Breast epithelium (tissue), 4 donors: ENCODE results near the gene HSD11B2. TPM values are rescaled to one million over a fixed set of nuclear protein-coding genes. Genes with fewer than 3 reads are reported as not detected.

ENCODE experiments used
- DNase-seq, 2 donors: peaks; one replicate each; pipeline ENCODE4 v3.0.0-alpha.2; 2019; ENCODE audit warnings: low spot score in 2 of 2
- H3K27ac ChIP-seq, 2 donors: fragments of 200-600 bp; sonication (generic) in 1 of 2; one replicate each; pipeline ENCODE4 v1.5.1; 2016 to 2019; ENCODE audit warnings: mild to moderate bottlenecking in 1 of 2
- H3K27me3 ChIP-seq, 2 donors: fragments of 200-600 bp; sonication (generic) in 1 of 2; one replicate each; pipeline versions ENCODE4 v1.5.1 to v1.6.0; 2017 to 2019; ENCODE audit warnings: control low read depth in 1 of 2, mild to moderate bottlenecking in 1 of 2
- H3K36me3 ChIP-seq: fragments of 200-600 bp; one replicate; pipeline ENCODE4 v1.5.1; 2019
- H3K4me1 ChIP-seq, 2 donors: fragments of 200-600 bp; sonication (generic); one replicate each; pipeline ENCODE4 v1.5.1; 2016 to 2019; ENCODE audit warnings: control low read depth in 1 of 2
- H3K4me3 ChIP-seq, 3 donors: fragments of 200-600 bp; sonication (generic); 1 replicate in 2 of 3; 2 replicates in 1 of 3; pipeline ENCODE4 v1.5.1; 2016 to 2019; ENCODE audit warnings: mild to moderate bottlenecking in 3 of 3, moderate library complexity in 2 of 3
- H3K9me3 ChIP-seq, 2 donors: fragments of 200-600 bp; sonication (generic) in 1 of 2; one replicate each; pipeline ENCODE4 v1.5.1; 2016 to 2019; ENCODE audit warnings: control low read depth in 1 of 2
- POLR2A ChIP-seq: fragments of 450-650 bp; IDR thresholded peaks from one replicate; pipeline ENCODE4 v1.6.1; 2016; ENCODE audit warnings: antibody characterized with exemption, mild to moderate bottlenecking, moderate library complexity
- POLR2AphosphoS5 ChIP-seq, 3 donors: sonication (generic); formaldehyde crosslinking; IDR thresholded peaks; one replicate each; pipeline ENCODE4 v1.6.1; 2017; ENCODE audit warnings: antibody characterized with exemption in 3 of 3
- intact Hi-C: fragments of 100-400 bp; cut with DNase I; formaldehyde crosslinking; loops from one replicate; pipeline ENCODE4 v1.15.1; 2023; ENCODE audit warnings: low total_unique reads
- total RNA-seq, 3 donors: library from RNA; depleted of rRNA; stranded (reverse); fragments of >200 nt; gene quantifications; one replicate each; pipeline ENCODE4 v1.1.0, GENCODE V29; 2016
- TF ChIP-seq, protein P1 (sequence below), 3 donors: fragments of 450-650 bp; IDR thresholded peaks; one replicate each; pipeline ENCODE4 v1.5.1; 2016 to 2017; ENCODE audit warnings: antibody characterized with exemption in 3 of 3, mild to moderate bottlenecking in 3 of 3, moderate library complexity in 3 of 3

HSD11B2 gene
- total RNA-seq, 3 donors from 2014 or later, result 0.32 to 66.9 (median 10.2) TPM

DNA sequence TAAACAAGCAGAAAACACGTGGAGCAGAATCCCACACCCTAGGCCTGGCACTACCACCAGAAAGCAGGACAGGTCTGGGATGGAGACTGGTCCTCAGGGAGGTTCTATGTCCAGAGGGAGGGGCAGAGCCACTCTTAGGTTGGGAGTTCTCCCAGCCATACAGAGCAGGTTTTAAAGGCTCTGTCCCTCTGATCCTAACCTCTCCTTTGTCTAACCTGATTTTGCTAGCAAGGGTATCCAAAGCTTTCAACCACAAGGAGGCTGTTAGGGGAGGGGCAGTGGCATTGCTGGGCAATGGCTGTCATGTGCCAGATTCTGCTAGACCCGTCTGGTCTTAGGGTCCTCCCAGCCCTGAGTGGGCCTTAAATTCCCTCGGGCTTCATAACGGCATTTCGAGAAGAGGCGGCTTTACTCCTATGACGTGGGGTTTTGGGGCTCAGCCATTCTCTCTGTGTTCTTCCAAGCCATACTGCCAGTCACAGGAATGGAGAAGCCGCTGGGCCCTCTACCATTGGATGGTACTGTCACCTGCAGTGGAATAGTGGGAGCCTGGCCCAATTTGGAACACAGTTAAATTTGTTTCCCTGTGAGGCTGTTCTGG lies 43.3 kb upstream of the HSD11B2 start:
- intact Hi-C loops, result no loop called here
- Histone ChIP-seq H3K9me3 (no peaks in the 10 kb centered on the region), H3K27ac (no peak overlapping the region), H3K4me1 (peaks cover 0 to 2% of the 10 kb centered on the region in 2 donors), H3K36me3 (no peaks in the 10 kb centered on the region), H3K4me3 (no peak overlapping the region), H3K27me3 (no peaks in the 10 kb centered on the region)
- no peak for DNase-seq
- TF ChIP-seq, protein P1, sequence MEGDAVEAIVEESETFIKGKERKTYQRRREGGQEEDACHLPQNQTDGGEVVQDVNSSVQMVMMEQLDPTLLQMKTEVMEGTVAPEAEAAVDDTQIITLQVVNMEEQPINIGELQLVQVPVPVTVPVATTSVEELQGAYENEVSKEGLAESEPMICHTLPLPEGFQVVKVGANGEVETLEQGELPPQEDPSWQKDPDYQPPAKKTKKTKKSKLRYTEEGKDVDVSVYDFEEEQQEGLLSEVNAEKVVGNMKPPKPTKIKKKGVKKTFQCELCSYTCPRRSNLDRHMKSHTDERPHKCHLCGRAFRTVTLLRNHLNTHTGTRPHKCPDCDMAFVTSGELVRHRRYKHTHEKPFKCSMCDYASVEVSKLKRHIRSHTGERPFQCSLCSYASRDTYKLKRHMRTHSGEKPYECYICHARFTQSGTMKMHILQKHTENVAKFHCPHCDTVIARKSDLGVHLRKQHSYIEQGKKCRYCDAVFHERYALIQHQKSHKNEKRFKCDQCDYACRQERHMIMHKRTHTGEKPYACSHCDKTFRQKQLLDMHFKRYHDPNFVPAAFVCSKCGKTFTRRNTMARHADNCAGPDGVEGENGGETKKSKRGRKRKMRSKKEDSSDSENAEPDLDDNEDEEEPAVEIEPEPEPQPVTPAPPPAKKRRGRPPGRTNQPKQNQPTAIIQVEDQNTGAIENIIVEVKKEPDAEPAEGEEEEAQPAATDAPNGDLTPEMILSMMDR (IDR thresholded peaks at IDR 0.05), result no peak
- TF ChIP-seq POLR2A (no peak), POLR2AphosphoS5 (IDR thresholded peaks at IDR 0.05) (no peak)

DNA sequence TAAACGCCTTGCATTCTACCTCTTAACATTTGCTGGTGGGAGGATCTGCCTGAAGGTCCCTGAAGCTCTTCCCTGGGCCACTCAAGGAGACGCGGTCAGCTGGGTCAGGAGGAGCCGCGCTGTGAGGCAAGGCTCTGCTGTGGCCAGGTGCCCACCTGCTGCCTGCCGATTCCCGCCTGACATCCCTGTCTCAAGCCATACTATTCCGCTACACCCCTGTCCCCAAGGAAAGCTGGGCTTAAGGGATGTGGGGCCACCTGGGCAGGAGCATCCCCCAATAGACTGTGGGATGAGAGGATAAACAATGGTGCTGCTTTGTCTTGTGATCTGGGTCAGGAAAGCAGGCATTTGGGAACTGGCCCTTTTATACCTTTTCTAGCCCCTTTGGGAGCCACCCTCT lies 42.7 kb upstream of the HSD11B2 start:
- Histone ChIP-seq H3K4me1 (peaks cover 0 to 6% of the 10 kb centered on the region in 2 donors), H3K9me3 (no peaks in the 10 kb centered on the region), H3K27ac (no peak overlapping the region), H3K36me3 (no peaks in the 10 kb centered on the region), H3K27me3 (no peaks in the 10 kb centered on the region), H3K4me3 (no peak overlapping the region)
- intact Hi-C loops, result no loop called here
- DNase-seq, result no peak
- TF ChIP-seq POLR2A, result no peak
- TF ChIP-seq, protein P1 (IDR thresholded peaks at IDR 0.05), result no peak
- TF ChIP-seq POLR2AphosphoS5 (IDR thresholded peaks at IDR 0.05), result no peak

DNA sequence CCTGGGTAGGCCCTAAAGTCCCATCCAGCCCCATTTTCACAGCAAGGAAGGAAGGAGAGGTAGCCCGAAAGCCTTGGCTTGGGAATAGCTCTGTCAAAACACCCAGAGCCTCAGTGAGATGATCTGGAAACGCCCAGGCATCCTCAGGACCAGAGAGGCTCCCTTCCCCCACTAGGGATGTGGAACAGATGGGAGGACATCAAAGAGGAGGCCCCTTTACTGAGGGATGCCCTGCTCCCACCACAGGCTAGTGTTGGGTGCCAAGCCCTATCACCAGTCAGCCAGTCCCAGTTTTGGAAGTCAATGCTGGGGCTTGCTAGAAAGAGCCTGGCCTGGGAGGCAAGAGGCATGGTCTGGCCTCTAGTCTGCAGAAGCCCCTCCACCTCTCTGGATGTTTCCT lies 42.3 kb upstream of the HSD11B2 start:
- no peaks in the 10 kb centered on the region for H3K36me3 ChIP-seq
- TF ChIP-seq, protein P1 (IDR thresholded peaks at IDR 0.05), result no peak
- TF ChIP-seq POLR2AphosphoS5 (IDR thresholded peaks at IDR 0.05) (no peak), POLR2A (no peak)
- no peaks in the 10 kb centered on the region for H3K27me3 ChIP-seq
- peaks cover 2 to 6% of the 10 kb centered on the region in 2 donors for H3K4me1 ChIP-seq
- DNase-seq, result no peak
- H3K4me3 ChIP-seq, result no peak overlapping the region
- H3K9me3 ChIP-seq, result no peaks in the 10 kb centered on the region
- H3K27ac ChIP-seq, result no peak overlapping the region
- intact Hi-C loops, result no loop called here

DNA sequence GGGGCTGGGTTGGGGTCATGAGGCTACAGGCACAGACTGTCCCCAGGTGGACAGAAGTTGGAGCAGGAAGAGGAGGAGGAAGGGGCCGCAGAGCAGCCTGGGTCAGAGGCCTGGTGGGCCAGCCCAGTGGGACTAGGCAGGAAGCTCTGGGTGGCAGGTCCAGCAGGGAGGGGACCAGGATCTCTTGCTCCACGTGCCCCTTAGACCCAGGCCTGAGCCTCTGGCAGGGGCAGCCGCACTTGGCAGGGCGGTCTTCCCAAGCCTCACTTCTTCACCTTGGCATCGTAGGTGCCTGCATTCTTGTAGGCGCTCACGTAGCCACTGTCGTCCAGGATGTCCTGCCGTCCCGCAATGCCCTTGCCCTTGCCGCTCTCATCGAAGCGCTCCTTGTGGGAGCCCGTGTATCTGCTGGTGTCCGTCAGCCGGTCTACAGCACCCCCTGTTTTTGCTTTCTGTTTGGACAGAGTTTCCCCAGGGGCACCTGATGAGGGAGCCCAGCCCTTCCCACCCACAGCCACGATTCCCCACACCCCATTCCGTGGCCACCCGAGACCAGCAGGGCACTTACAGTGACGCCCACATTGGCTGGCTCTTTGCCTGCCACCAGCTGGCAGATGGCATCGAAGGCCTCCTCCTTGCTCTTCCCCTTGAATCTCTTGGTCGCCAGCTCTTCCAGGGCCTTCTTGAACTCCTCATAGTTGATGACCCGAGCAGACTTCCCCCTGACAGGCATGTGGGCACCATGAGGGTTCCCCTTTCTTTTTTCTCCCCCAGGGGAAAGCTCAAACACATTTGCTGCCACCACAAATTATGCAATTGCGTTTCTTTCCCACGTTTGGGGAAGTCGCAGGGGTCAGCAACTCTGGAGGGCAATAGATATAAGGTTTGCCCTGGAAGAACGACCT lies 40.8 kb upstream of the HSD11B2 start:
- Histone ChIP-seq H3K9me3 (no peaks in the 10 kb centered on the region), H3K27ac (no peak overlapping the region), H3K36me3 (no peaks in the 10 kb centered on the region), H3K27me3 (no peaks in the 10 kb centered on the region), H3K4me3 (no peak overlapping the region), H3K4me1 (peaks cover 6 to 9% of the 10 kb centered on the region in 2 donors)
- intact Hi-C loops, result no loop called here
- TF ChIP-seq, protein P1 (IDR thresholded peaks at IDR 0.05), result no peak
- TF ChIP-seq POLR2AphosphoS5 (IDR thresholded peaks at IDR 0.05), result no peak
- TF ChIP-seq POLR2A, result no peak
- DNase-seq, result no peak
